HG03457 (cell line): ENCODE measurements around the gene ORC2.
"Not testable (repeated sequence)": the region's sequence is repeated elsewhere in the genome, so short reads cannot be mapped to it uniquely, and the experiment has no call there.

Source experiments
- ATAC-seq: cut with Tn5 transposase; IDR thresholded peaks from one replicate; pipeline ENCODE4 v1.9.1; 2021; ENCODE audit warnings: moderate number of reproducible peaks; ENCODE audit not compliant: unreplicated experiment

ORC2 gene

DNA sequence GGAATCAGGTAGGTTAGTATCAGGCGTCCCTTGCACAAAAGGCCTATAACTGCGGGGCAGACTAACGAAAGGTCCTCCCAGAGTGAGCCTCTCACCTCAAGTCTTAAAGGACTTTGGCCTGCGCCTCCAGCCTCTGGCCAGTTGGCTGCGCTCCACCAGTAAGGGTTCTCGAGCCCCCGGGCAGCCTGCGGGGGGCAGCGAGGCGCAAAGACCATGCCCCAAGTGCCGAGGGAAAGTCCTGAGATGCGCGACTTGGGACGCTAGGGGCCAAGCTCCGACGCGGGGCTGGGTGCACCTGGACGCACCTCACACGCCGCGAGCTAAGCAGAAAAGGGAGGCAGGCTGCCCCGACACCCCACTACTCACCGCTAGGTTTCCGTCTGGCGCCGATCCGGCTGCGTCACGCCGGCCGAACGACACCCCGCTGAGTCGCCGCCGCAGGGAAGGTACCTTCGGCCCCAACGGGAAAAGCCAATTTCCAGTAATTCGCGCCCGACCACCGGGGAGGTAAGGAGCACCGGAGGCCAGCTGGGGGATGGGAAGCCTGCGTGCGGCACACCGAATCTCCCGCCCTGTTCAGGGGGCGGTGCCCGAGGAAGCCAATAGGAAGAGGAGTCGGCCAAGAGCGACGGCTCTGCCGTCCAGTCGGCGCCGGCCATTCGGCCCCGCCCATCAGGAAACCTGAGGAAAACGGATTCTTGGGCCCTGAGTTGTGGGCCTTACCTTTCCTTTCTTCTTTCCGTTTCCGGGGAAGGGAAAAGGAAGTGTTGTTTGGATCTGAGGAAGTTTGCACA, at the start of gene ORC2:
ORC2 (minus strand) TSS at position 537 of the 794 bp plus-strand sequence. CDS start 5,537 bp downstream, outside the sequence.
- ATAC-seq: peak; percentile 85

DNA sequence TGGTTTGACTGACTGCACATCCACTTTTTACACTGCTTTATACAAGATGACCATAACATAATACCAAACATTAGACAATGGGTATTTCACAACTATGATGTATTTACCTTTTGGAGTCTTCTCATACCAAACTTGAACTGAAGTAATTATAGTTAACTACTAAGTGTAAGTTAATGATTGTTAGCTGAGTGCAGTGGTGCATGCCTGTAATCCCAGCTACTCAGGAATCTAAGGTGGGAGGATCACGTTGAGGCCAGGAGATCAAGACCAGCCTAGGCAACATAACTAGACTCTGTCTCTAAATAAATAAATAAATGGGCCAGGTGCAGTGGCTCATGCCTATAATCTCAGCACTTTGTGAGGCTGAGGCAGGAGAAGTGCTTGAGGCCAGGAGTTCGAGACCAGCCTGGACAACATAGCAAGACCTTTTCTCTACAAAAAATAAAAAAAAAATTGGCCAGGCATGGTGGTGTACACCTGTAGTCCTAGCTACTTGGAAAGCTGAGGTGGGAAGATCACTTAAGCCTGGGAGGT, 44.9 kb upstream of the ORC2 start:
- ATAC-seq: no peak

GRCh38 chr2:201007584-201007998, 44.1 kb upstream of the ORC2 start:
- ATAC-seq: no peak

- no peak for ATAC-seq
Measured at GRCh38 chr2:201006704-201007103, 43.2 kb upstream of the ORC2 start.

DNA sequence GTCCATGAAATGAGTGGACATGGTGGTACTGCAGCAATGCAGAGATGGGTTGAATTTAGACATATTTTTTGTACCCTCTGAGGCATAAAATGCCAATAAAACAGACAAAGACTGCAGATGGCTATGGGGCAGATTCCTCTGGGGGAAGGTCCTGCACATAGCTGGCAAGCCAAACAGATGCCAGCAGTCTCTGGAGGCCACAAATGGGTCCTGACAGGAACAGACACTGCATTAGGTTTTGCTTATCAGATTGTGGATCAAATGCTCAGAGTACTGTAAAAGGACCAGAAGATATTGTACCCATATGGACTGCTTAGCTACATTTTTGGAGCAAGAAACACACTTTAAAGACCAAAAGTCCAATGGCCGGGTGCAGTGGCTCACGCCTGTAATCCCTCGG, 40.9 kb upstream of the ORC2 start:
- ATAC-seq: no peak

DNA sequence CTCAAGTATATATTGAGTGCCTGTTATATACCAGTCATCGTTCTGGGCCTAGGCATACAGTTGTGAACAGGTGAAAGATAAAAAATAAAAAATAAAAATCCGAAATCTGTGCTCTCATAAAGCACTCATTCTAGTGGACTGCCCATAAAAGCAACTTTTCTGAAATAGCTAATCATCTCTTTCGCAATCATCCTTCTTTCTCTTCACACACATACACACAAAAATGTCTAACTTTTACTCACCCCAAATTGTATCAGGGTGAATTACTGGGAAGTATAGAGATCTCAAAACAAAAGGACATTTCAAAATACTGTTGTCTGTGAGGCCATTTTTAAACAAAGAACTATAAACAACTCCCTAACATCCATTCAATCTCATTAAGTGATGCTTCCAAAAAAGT, 29.6 kb upstream of the ORC2 start:
- ATAC-seq: no peak

GRCh38 chr2:200987137-200987536, 23.7 kb upstream of the ORC2 start:
- no peak for ATAC-seq

GRCh38 chr2:200985799-200986198, 22.3 kb upstream of the ORC2 start:
- ATAC-seq: no peak

DNA sequence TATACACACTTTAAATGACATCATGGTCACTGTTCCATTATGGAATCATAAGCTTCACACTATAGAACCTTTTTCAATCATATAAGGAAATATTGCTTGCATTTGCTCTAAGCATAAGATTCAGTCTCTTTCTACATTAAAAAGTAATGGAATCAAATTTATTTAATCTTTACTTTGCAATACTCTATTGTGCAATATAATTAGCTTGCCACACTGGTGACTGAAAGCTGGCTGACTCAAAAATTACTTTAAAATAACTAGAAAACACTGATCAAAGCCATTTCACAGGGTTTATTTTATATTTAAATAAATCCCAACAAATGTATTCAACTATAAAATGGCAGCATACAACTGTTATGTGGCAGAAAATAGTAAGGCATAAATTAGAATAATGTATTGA, 13.2 kb upstream of the ORC2 start:
- no peak for ATAC-seq

DNA sequence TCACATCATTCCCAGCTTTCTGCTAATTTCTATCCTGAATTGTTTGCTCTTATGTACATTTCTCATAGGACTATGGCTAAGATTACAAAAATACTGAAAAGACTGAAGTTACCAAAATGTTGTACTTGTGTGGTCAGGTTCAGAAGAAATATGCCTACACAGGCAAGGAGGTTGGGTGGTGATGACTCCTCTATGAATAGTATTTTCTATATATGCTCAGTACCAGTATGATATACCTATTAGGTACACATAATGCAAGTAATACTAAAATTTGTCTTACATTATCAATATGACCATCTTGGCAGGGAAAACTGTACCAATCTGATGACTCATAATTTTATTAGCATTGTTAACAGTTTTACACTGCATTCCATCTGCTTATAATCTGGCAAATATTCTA, 12.2 kb upstream of the ORC2 start:
- ATAC-seq: no peak

- not testable (repeated sequence) for ATAC-seq
Measured at GRCh38 chr2:200970057-200970456, 6.6 kb upstream of the ORC2 start.

- no peak for ATAC-seq
Measured at GRCh38 chr2:200968735-200969134, 5.3 kb upstream of the ORC2 start.

GRCh38 chr2:200968162-200968561, 4.7 kb upstream of the ORC2 start:
- ATAC-seq: no peak

DNA sequence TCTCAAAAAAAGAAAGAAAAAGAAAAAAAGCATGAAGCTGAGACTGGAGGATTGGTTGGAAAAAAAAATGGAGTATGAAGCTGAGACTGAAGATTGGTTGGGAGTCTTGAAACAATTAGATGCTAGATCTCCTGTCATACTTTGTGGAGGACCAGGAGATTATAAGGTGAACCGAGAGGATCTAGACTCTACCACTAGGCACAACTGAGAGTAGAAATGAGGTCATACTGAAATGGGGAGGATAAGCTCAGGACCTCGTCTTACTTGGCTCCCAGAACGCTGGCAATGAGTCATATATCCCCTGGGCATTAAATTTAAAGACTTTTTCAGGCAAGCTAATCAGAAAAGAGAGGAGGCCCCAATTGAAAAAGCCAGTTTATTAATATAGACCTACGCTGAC, 3.3 kb upstream of the ORC2 start:
- no peak for ATAC-seq

DNA sequence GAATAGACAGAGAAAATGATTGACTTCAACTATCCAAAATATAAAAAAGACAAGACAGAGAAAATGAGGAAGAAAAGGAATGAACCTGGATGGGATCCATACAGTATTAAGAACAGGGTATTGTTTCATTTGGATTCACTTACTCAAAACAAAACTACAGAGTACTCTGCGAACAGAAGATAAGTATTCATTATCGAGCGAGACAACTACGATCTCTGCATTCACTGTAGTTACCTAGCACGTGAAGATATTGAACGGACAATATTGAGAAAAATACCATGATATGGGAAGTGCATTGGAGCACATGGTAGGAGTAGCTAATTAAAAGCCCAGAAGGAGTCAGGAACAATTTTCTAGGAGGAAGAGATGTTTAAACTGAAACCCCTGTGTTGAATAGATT, 1.0 kb upstream of the ORC2 start:
- ATAC-seq: no peak

DNA sequence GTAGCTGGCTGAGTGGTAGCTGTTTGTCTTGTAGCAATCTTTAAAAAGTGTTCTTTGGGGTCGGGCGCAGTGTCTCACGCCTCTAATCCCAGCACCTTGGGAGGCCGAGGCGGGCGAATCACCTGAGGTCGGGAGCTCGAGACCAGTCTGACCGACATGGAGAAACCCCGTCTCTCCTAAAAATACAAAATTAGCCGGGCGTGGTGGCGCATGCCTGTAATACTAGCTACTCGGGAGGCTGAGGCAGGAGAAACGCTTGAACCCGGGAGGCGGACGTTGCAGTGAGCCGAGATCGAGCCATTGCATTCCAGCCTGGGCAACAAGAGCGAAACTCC, 425 bp upstream of the ORC2 start:
- ATAC-seq: not testable (repeated sequence)

GRCh38 chr2:200962811-200963123, 693 bp downstream of the ORC2 start:
- peak; percentile 8 for ATAC-seq

DNA sequence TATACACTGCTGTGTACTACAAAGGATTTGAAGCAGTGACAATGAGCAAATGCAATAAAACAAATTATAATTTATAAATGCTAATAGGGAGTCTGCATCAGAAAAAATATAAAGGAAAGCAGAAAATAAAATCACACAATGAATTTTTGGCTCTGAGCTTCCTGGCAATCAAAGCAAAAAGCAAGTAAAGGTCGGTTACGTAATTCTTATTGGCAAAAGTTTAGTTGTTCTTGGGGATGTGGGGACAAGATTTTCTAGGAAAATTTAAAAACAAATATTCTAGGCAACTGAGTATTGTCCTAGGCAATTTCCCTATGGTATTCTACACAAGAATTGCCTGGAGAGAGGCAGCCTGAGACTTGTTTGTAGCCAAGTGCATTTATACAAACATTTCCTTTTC, 1.8 kb downstream of the ORC2 start:
- ATAC-seq: no peak

- no peak for ATAC-seq
Measured at GRCh38 chr2:200950378-200950777, 13.1 kb downstream of the ORC2 start.

- no peak for ATAC-seq
Measured at GRCh38 chr2:200945395-200945729, 18.1 kb downstream of the ORC2 start.

GRCh38 chr2:200944467-200945394, 18.7 kb downstream of the ORC2 start:
- no peak for ATAC-seq

GRCh38 chr2:200943527-200944105, 19.8 kb downstream of the ORC2 start:
- ATAC-seq: no peak
